H1 (cell line): ENCODE data around the gene CPNE5. TPM values are rescaled to one million over a fixed set of nuclear protein-coding genes. Genes with fewer than 3 reads are reported as not detected.

Experiments
- CTCF ChIA-PET: fragments of 300-600 bp; sonication (Branson Sonifier 250); formaldehyde crosslinking; loops from one replicate; lab custom pipeline; 2021; ENCODE audit not compliant: partially characterized antibody; lab: Charles Lee
- POLR2A ChIA-PET: fragments of 300-600 bp; sonication (Branson Sonifier 250); formaldehyde crosslinking; loops from one replicate; lab custom pipeline; 2021; ENCODE audit warnings: inconsistent platforms; ENCODE audit not compliant: partially characterized antibody; lab: Charles Lee
- DNase-seq, 2 experiments: peaks; one replicate each; pipeline versions ENCODE4 v3.0.0 to v3.0.0-alpha.2; 2010 to 2022; ENCODE audit warnings: low spot score in 2 of 2, low read depth in 1 of 2, mixed read lengths in 1 of 2
- FAIRE-seq: peaks from 2 replicates; lab custom pipeline; 2011; peaks lifted over from hg19 to GRCh38; lab: Jason Lieb, UNC
- H2AFZ ChIP-seq: 2 replicates; pipeline ENCODE4 v1.8.1; 2012; ENCODE audit warnings: low read length, inconsistent platforms
- H2AK5ac ChIP-seq: 2 replicates; pipeline ENCODE4 v1.6.1; 2013; ENCODE audit warnings: low read depth, low read length
- H2BK120ac ChIP-seq: replicated peaks from 2 replicates; pipeline ENCODE3; 2013; ENCODE audit warnings: low read depth, low read length, inconsistent platforms
- H2BK12ac ChIP-seq: 2 replicates; pipeline ENCODE4 v1.6.1; 2013; ENCODE audit warnings: low read depth, low read length
- H2BK15ac ChIP-seq: 2 replicates; pipeline ENCODE4 v1.6.1; 2013; ENCODE audit warnings: low read length
- H2BK20ac ChIP-seq: 2 replicates; pipeline ENCODE4 v1.6.1; 2013; ENCODE audit warnings: low read length
- H2BK5ac ChIP-seq: 2 replicates; pipeline ENCODE4 v1.6.1; 2013; ENCODE audit warnings: low read depth, low read length
- H3K14ac ChIP-seq: 2 replicates; pipeline ENCODE4 v1.6.1; 2013; ENCODE audit warnings: inconsistent platforms; ENCODE audit not compliant: insufficient read length
- H3K18ac ChIP-seq: 2 replicates; pipeline ENCODE4 v1.6.1; 2013; ENCODE audit warnings: low read length; ENCODE audit errors: extremely low read depth
- H3K23ac ChIP-seq: 2 replicates; pipeline ENCODE4 v1.6.1; 2013; ENCODE audit warnings: inconsistent platforms; ENCODE audit not compliant: insufficient read length
- H3K23me2 ChIP-seq: 2 replicates; pipeline ENCODE4 v1.6.1; 2013; ENCODE audit warnings: low read depth, low read length
- H3K27ac ChIP-seq: 2 replicates; pipeline ENCODE4 v1.6.1; 2011; ENCODE audit warnings: low read depth, low read length, inconsistent platforms
- H3K27me3 ChIP-seq, 4 experiments: replicated peaks in 1 of 4; 1 replicate in 1 of 4; 2 replicates in 3 of 4; pipeline versions ENCODE4 v1.6.1 to v1.8.1; 2011 to 2013; ENCODE audit warnings: low read length in 3 of 4, mild to moderate bottlenecking in 3 of 4, inconsistent platforms in 2 of 4, mixed read lengths in 2 of 4, moderate library complexity in 1 of 4; ENCODE audit not compliant: control insufficient read depth in 3 of 4, insufficient read depth in 3 of 4; ENCODE audit errors: extremely low read depth in 1 of 4
- H3K36me3 ChIP-seq, 4 experiments: 2 replicates each; pipeline versions ENCODE4 v1.6.1 to v1.8.1; 2011 to 2013; ENCODE audit warnings: mild to moderate bottlenecking in 4 of 4, low read length in 3 of 4, moderate library complexity in 2 of 4, control low read depth in 1 of 4, inconsistent platforms in 1 of 4; ENCODE audit not compliant: insufficient read depth in 4 of 4, control insufficient read depth in 2 of 4
- H3K4ac ChIP-seq: replicated peaks from 2 replicates; pipeline ENCODE3; 2013; ENCODE audit warnings: low read length, low read depth, mixed read lengths, inconsistent platforms; ENCODE audit not compliant: insufficient read length
- H3K4me1 ChIP-seq, 4 experiments: replicated peaks in 1 of 4; 1 replicate in 1 of 4; 2 replicates in 3 of 4; pipeline versions ENCODE4 v1.6.1 to v1.8.1; 2011 to 2013; ENCODE audit warnings: low read length in 3 of 4, inconsistent platforms in 2 of 4, mixed read lengths in 1 of 4; ENCODE audit not compliant: insufficient read depth in 4 of 4, control insufficient read depth in 3 of 4
- H3K4me2 ChIP-seq, 2 experiments: 2 replicates each; pipeline versions ENCODE4 v1.6.1 to v1.8.1; 2011 to 2013; ENCODE audit warnings: low read depth in 2 of 2, low read length in 2 of 2, control low read depth in 1 of 2, inconsistent platforms in 1 of 2, mild to moderate bottlenecking in 1 of 2; ENCODE audit not compliant: insufficient read depth in 1 of 2
- H3K4me3 ChIP-seq, 4 experiments: fragments of 200-600, 300-600 bp in 1 of 4; sonication (generic), shearing (Covaris generic), sonication (Bioruptor Twin) in 1 of 4; 2 replicates each; pipeline versions ENCODE4 v1.5.1 to v1.8.1; 2011 to 2016; ENCODE audit warnings: low read length in 4 of 4, low read depth in 3 of 4, control low read depth in 2 of 4, inconsistent platforms in 2 of 4, mild to moderate bottlenecking in 2 of 4, mixed read lengths in 1 of 4, moderate library complexity in 1 of 4; ENCODE audit not compliant: insufficient read depth in 2 of 4; ENCODE audit errors: extremely low read depth in 1 of 4
- H3K56ac ChIP-seq: replicated peaks from 2 replicates; pipeline ENCODE3; 2013; ENCODE audit warnings: low read depth, mild to moderate bottlenecking, mixed read lengths, low read length, inconsistent platforms; ENCODE audit not compliant: insufficient read length
- H3K79me1 ChIP-seq: 2 replicates; pipeline ENCODE4 v1.6.1; 2013; ENCODE audit warnings: low read depth, low read length, control low read depth
- H3K79me2 ChIP-seq, 2 experiments: 2 replicates each; pipeline versions ENCODE4 v1.6.1 to v1.8.1; 2012 to 2013; ENCODE audit warnings: low read length in 2 of 2, mild to moderate bottlenecking in 2 of 2, inconsistent platforms in 1 of 2; ENCODE audit not compliant: insufficient read depth in 2 of 2, control insufficient read depth in 1 of 2
- H3K9ac ChIP-seq, 4 experiments: replicated peaks in 1 of 4; 1 replicate in 1 of 4; 2 replicates in 3 of 4; pipeline versions ENCODE4 v1.6.1 to v1.8.1; 2011 to 2013; ENCODE audit warnings: low read depth in 3 of 4, low read length in 3 of 4, control low read depth in 2 of 4, mild to moderate bottlenecking in 2 of 4, moderate library complexity in 2 of 4, inconsistent platforms in 1 of 4; ENCODE audit errors: extremely low read depth in 1 of 4
- H3K9me3 ChIP-seq, 2 experiments: 2 replicates each; pipeline versions ENCODE4 v1.6.1 to v1.8.1; 2012 to 2013; ENCODE audit warnings: mild to moderate bottlenecking in 2 of 2, moderate library complexity in 2 of 2, control low read depth in 1 of 2, inconsistent platforms in 1 of 2, low read depth in 1 of 2, low read length in 1 of 2, mixed read lengths in 1 of 2; ENCODE audit not compliant: insufficient read depth in 2 of 2
- H4K20me1 ChIP-seq, 2 experiments: replicated peaks in 1 of 2; 2 replicates each; pipeline versions ENCODE3 to v1.8.1; 2011 to 2013; ENCODE audit warnings: inconsistent platforms in 2 of 2, low read length in 2 of 2, mild to moderate bottlenecking in 1 of 2; ENCODE audit not compliant: insufficient read depth in 2 of 2, control insufficient read depth in 1 of 2
- H4K5ac ChIP-seq: 2 replicates; pipeline ENCODE4 v1.6.1; 2013; ENCODE audit warnings: low read length, low read depth, mixed read lengths, inconsistent platforms; ENCODE audit not compliant: insufficient read length
- H4K8ac ChIP-seq: 2 replicates; pipeline ENCODE4 v1.8.0; 2013; ENCODE audit warnings: mild to moderate bottlenecking, moderate library complexity, low read length, inconsistent platforms; ENCODE audit not compliant: insufficient read depth; ENCODE audit errors: extremely low read depth
- H4K91ac ChIP-seq: replicated peaks from 2 replicates; pipeline ENCODE3; 2013; ENCODE audit warnings: low read length, mixed read lengths, inconsistent platforms; ENCODE audit not compliant: insufficient read length
- WGBS, 2 experiments: shearing (Covaris generic) in 1 of 2; methylation state at CpG; one replicate each; pipeline versions ENCODE4 v1.1.6 to v1.1.7; 2013 to 2015; ENCODE audit warnings: low lambda C conversion rate in 2 of 2, mixed read lengths in 2 of 2, inconsistent platforms in 1 of 2, low coverage in 1 of 2, missing lambda C conversion rate in 1 of 2; ENCODE audit not compliant: insufficient replicate concordance in 2 of 2, insufficient coverage in 1 of 2, insufficient read length in 1 of 2; ENCODE audit errors: extremely low coverage in 1 of 2, missing lambda C conversion rate in 1 of 2; 5-methylcytosine and 5-hydroxymethylcytosine counted together
- polyA plus RNA-seq, 7 experiments: library from polyadenylated mRNA; depleted of rRNA in 3 of 7; stranded (reverse) in 5 of 7; unstranded in 2 of 7; fragments of >200 nt in 5 of 7; fragments of 200-250 nt in 2 of 7; gene quantifications; 1 replicate in 5 of 7; 2 replicates in 1 of 7; 4 replicates in 1 of 7; pipeline versions ENCODE4 v1.2.1 to v1.2.3, GENCODE V29; 2011 to 2013; ENCODE audit warnings: missing spikeins in 2 of 7, mixed read lengths in 2 of 7
- total RNA-seq: library from RNA; stranded (reverse); fragmentation: NEBNext Ultra II Directional; extraction: Animal tissue kit (Norgen Biotek cat#: 25700); gene quantifications from 2 replicates; pipeline ENCODE4 v1.2.1, GENCODE V29; 2021

The CPNE5 gene
- total and polyA plus RNA-seq, 2 of the 8 experiments (the other 6 are each of a cell fraction or from before 2014, with no cell fraction given): 0.88 to 1.8 TPM

DNA sequence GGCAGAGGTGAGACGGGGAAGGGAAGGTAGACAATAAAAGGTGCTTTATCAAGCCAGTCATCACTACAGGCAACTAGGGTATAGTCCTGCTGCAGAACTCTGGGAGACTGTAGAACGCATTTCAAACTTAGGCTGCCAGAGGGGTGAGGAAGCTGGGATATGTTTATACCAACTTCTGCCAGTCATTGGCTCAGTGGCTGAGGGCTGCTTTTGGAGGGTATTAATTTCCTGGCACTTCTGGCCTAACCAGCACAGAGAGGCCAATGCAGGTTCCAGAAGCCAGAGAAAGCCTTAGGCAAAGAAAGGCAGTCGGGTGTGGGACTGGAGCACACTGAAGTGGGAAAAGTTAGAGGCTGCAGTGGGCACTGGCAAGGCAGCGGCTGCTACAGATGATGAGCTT, 3.9 kb upstream of the CPNE5 start:
- POLR2A ChIA-PET: interaction anchor here (1.9 kb wide), 1 partner anchor 30 kb away, joined by 4 read pairs; no protein-coding TSS in a partner anchor
- CTCF ChIA-PET: interaction anchor here (1.3 to 13.7 kb wide), 5 partner anchors 9 to 73 kb away, joined by 5 to 293 read pairs (median 154); no protein-coding TSS in a partner anchor
- no peak overlapping the region for H4K8ac ChIP-seq

More for the DNA sequence above, 3.9 kb upstream of the CPNE5 start:
- FAIRE-seq: no peak
- H4K5ac ChIP-seq: no peak overlapping the region
- peaks cover 0 to 13% (median 7%) of the 10 kb centered on the region in 4 experiments; a peak in 6 of 7 replicates for H3K4me1 ChIP-seq
- H2AK5ac ChIP-seq: no peak overlapping the region
- no peak overlapping the region for H3K4ac ChIP-seq
- H3K9me3 ChIP-seq: no peaks in the 10 kb centered on the region
- H3K79me2 ChIP-seq: no peaks in the 10 kb centered on the region
- no peak overlapping the region for H3K18ac ChIP-seq
- H3K9ac ChIP-seq: no peak overlapping the region
- H3K4me2 ChIP-seq: no peak overlapping the region
- no peak overlapping the region for H2BK120ac ChIP-seq
- H2BK15ac ChIP-seq: no peak overlapping the region
- no peak overlapping the region for H3K4me3 ChIP-seq
- H2BK12ac ChIP-seq: no peak overlapping the region
- H3K79me1 ChIP-seq: no peaks in the 10 kb centered on the region
- H3K36me3 ChIP-seq: no peaks in the 10 kb centered on the region
- H4K91ac ChIP-seq: no peak overlapping the region
- no peak for DNase-seq
- H3K23ac ChIP-seq: no peak overlapping the region
- WGBS, 2 experiments: 90% methylated on average over 4 of the region's 4 CpGs; no CpG with 5 or more reads in 1 of the 2 experiments
- peaks cover 2 to 4% of the 10 kb centered on the region in 2 experiments for H4K20me1 ChIP-seq
- peaks cover 13% of the 10 kb centered on the region; the same call in 1 of the 2 replicates for H3K23me2 ChIP-seq
- H3K56ac ChIP-seq: no peak overlapping the region
- no peak overlapping the region for H2BK20ac ChIP-seq
- no peak overlapping the region for H3K14ac ChIP-seq
- H2AFZ ChIP-seq: no peak overlapping the region
- peaks cover 16 to 36% (median 32%) of the 10 kb centered on the region in 4 experiments for H3K27me3 ChIP-seq
- no peak overlapping the region for H3K27ac ChIP-seq
- H2BK5ac ChIP-seq: no peak overlapping the region
